ENCODE measurements around the gene TCF3.

GRCh38 chr19:1577090-1577928 is 75.1 kb downstream of the TCF3 start:
- TF ChIP-seq, protein P1, sequence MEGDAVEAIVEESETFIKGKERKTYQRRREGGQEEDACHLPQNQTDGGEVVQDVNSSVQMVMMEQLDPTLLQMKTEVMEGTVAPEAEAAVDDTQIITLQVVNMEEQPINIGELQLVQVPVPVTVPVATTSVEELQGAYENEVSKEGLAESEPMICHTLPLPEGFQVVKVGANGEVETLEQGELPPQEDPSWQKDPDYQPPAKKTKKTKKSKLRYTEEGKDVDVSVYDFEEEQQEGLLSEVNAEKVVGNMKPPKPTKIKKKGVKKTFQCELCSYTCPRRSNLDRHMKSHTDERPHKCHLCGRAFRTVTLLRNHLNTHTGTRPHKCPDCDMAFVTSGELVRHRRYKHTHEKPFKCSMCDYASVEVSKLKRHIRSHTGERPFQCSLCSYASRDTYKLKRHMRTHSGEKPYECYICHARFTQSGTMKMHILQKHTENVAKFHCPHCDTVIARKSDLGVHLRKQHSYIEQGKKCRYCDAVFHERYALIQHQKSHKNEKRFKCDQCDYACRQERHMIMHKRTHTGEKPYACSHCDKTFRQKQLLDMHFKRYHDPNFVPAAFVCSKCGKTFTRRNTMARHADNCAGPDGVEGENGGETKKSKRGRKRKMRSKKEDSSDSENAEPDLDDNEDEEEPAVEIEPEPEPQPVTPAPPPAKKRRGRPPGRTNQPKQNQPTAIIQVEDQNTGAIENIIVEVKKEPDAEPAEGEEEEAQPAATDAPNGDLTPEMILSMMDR (optimal IDR thresholded peaks at IDR 0.05 in 1 of 3, IDR thresholded peaks at IDR 0.05 in 1 of 3, conservative IDR thresholded peaks at IDR 0.05 in 1 of 3; ENCODE audit: extremely low read depth in 1 of 3, insufficient read depth in 2 of 3, low read length in 3 of 3): no peak
- TF ChIP-seq EZH2 (IDR thresholded peaks at IDR 0.05; ENCODE audit: low read length): no peak

Data from keratinocyte (primary cell).